Measurements from ENCODE around the gene AGPAT3.

DNA sequence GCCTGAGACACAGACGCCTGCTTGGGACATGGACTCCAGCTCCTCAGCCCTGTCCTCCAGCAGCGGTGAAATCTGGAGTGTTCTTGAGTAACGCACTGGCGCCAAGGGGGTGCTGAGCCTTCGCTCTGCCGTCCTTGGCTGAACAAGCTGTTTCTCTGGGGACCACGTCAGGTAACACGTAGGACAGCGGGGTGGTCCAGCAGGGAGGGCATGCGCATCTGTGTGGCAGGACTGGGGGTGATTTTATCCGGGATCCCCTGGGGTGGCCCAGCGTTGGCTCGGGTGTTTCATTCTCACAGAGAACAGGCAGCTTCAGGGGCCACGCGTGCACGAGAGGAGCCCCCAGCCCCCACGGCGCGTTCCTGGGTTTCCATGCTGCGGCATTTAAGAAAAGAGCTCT lies 61.2 kb downstream of the AGPAT3 start:
- TF ChIP-seq, protein P1, sequence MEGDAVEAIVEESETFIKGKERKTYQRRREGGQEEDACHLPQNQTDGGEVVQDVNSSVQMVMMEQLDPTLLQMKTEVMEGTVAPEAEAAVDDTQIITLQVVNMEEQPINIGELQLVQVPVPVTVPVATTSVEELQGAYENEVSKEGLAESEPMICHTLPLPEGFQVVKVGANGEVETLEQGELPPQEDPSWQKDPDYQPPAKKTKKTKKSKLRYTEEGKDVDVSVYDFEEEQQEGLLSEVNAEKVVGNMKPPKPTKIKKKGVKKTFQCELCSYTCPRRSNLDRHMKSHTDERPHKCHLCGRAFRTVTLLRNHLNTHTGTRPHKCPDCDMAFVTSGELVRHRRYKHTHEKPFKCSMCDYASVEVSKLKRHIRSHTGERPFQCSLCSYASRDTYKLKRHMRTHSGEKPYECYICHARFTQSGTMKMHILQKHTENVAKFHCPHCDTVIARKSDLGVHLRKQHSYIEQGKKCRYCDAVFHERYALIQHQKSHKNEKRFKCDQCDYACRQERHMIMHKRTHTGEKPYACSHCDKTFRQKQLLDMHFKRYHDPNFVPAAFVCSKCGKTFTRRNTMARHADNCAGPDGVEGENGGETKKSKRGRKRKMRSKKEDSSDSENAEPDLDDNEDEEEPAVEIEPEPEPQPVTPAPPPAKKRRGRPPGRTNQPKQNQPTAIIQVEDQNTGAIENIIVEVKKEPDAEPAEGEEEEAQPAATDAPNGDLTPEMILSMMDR (IDR thresholded peaks at IDR 0.05): no peak
- TF ChIP-seq ZFX (IDR thresholded peaks at IDR 0.05; ENCODE audit: borderline replicate concordance): no peak
